ENCODE data around the gene TMEM106C. TPM values are rescaled to one million over a fixed set of nuclear protein-coding genes. Genes with fewer than 3 reads are reported as not detected.

Gene TMEM106C
- polyA plus RNA-seq, 1 donor: 218 TPM

DNA sequence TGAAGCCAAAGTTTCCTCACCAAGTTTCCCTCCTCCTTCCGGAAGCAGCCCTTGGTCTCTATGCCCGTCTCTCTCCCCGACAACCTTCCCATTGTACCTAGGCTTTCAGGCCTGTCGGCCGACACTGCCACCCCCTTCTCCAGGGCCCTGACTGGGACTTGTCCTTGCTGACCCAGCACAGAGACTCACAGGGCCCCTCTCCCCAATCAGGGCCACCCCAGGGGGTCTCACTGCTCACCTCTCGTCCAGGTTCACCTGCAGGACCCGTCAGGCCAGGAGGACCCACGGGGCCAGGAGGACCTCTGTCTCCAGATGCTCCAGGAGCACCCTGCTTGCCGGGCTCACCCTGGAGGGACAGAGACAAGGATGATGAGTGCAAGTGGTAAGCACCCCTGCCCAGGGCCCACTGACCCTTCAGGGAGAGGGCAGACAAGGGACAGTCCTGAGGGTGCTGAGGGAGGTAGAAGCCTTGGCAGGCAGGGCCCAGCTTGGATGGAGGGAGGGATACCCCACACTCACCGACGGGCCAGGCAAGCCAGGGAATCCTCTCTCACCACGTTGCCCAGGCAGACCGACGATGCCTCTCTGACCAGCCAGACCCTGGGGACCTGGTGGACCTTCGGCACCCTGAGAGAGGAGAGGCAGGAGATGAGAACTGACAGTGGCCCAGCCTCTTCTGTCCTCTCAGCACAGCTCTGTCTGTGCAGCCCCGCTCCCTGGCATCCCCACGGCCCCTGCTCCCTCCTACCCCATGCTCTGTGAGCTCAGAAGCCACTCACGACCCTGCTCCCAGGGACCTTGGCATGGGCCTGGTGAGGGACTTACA, 14.6 kb downstream of the TMEM106C start:
- Histone ChIP-seq H3K36me3 (ENCODE audit: control insufficient read depth, insufficient read depth, low read length) (peaks cover 8% of the 10 kb centered on the region), H3K4me1 (ENCODE audit: control insufficient read depth, insufficient read depth, low read length) (peaks cover 29% of the 10 kb centered on the region), H3K27ac (ENCODE audit: low read length) (no peak overlapping the region), H3K4me3 (ENCODE audit: low read length) (no peak overlapping the region), H3K9me3 (ENCODE audit: control insufficient read depth, low read depth, low read length) (no peaks in the 10 kb centered on the region), H3K27me3 (ENCODE audit: control insufficient read depth, insufficient read depth, low read length) (no peaks in the 10 kb centered on the region)
- WGBS (ENCODE audit: insufficient coverage, low lambda C conversion rate): no CpG with 5 or more reads among the region's 18 CpGs
- DNase-seq: no peak

DNA sequence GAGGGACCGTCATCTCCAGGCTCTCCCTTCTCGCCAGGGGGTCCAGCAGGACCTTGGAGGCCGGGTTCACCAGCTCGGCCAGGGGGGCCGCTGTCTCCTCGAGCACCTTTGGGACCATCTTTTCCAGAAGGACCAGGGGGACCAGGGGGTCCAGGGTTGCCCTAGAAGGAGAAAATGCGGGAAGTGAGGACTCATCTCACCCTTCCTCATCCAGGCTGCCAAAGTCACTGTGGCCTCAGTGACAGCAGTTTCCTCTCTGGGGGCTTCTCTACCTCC, 15.1 kb downstream of the TMEM106C start:
- Histone ChIP-seq H3K36me3 (ENCODE audit: control insufficient read depth, insufficient read depth, low read length) (peaks cover 8% of the 10 kb centered on the region), H3K9me3 (ENCODE audit: control insufficient read depth, low read depth, low read length) (no peaks in the 10 kb centered on the region), H3K27me3 (ENCODE audit: control insufficient read depth, insufficient read depth, low read length) (no peaks in the 10 kb centered on the region), H3K27ac (ENCODE audit: low read length) (no peak overlapping the region), H3K4me3 (ENCODE audit: low read length) (no peak overlapping the region), H3K4me1 (ENCODE audit: control insufficient read depth, insufficient read depth, low read length) (peaks cover 29% of the 10 kb centered on the region)
- DNase-seq: no peak
- WGBS (ENCODE audit: insufficient coverage, low lambda C conversion rate): no CpG with 5 or more reads among the region's 7 CpGs

DNA sequence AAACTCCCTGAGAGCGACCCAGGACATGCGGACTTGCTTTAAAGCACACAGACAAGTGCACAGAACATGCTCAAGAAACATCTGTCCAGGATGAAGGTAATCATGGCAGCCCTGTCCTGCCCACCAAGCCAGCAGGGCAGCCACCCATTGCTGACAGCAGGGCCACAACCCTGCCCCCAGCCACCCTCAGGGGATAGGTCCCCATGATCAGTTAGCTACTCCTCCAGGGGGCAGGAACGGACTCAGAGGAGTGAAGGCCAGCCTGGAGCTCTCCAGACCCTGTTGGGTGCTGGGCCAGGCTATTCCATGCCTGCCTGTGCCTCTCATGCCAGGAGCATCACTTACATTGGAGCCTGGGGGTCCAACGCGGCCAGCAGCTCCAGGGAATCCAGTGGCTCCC, 15.8 kb downstream of the TMEM106C start:
- peaks cover 5% of the 10 kb centered on the region for H3K36me3 ChIP-seq (ENCODE audit: control insufficient read depth, insufficient read depth, low read length)
- H3K9me3 ChIP-seq (ENCODE audit: control insufficient read depth, low read depth, low read length): no peaks in the 10 kb centered on the region
- no peak overlapping the region for H3K27ac ChIP-seq (ENCODE audit: low read length)
- H3K4me3 ChIP-seq (ENCODE audit: low read length): no peak overlapping the region
- no peak for DNase-seq
- no peaks in the 10 kb centered on the region for H3K27me3 ChIP-seq (ENCODE audit: control insufficient read depth, insufficient read depth, low read length)
- WGBS (ENCODE audit: insufficient coverage, low lambda C conversion rate): no CpG with 5 or more reads among the region's 5 CpGs
- H3K4me1 ChIP-seq (ENCODE audit: control insufficient read depth, insufficient read depth, low read length): peaks cover 29% of the 10 kb centered on the region

DNA sequence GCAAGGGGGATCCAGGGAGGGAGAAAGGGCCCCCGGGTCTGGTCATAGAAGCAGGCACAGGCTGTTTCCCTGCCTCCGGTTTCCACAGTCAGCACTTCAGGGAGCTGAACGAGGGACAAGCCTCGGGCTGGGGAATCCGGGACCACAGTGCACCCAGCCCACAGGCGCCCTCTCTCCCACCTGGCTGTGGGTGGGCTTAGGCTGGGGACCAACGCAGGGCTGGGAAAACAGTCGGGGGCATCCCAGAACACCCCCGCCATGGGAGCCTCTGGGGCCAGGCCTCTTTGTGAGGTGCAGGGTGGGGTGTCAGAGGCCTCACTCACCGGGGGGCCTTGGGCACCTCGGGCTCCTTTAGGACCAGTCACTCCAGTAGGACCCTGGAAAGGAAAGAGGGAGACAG, 16.3 kb downstream of the TMEM106C start:
- no CpG with 5 or more reads among the region's 11 CpGs for WGBS (ENCODE audit: insufficient coverage, low lambda C conversion rate)
- H3K27me3 ChIP-seq (ENCODE audit: control insufficient read depth, insufficient read depth, low read length): no peaks in the 10 kb centered on the region
- peaks cover 4% of the 10 kb centered on the region for H3K36me3 ChIP-seq (ENCODE audit: control insufficient read depth, insufficient read depth, low read length)
- H3K4me1 ChIP-seq (ENCODE audit: control insufficient read depth, insufficient read depth, low read length): peaks cover 29% of the 10 kb centered on the region
- H3K9me3 ChIP-seq (ENCODE audit: control insufficient read depth, low read depth, low read length): no peaks in the 10 kb centered on the region
- H3K4me3 ChIP-seq (ENCODE audit: low read length): no peak overlapping the region
- H3K27ac ChIP-seq (ENCODE audit: low read length): no peak overlapping the region
- no peak for DNase-seq

DNA sequence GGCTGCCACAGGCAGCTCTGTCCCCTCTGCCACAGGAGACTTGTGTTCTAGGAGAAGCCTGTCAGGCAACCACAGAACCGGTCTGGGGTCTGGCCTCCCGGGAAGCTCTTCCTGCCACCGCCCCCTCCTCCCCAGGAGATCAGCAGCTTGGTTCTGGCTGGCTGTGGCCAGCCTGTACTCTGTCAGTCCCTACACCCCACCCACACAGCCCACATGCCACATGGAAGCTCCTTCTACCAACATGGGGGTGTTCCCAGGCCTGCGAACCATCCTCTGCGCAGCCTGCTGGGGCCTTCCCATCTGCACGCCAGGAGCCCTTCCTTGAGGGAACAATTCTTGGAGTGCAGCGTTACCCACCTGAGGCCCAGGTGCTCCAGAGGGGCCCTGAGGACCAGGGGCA, 16.8 kb downstream of the TMEM106C start:
- peaks cover 29% of the 10 kb centered on the region for H3K4me1 ChIP-seq (ENCODE audit: control insufficient read depth, insufficient read depth, low read length)
- no peak for DNase-seq
- WGBS (ENCODE audit: insufficient coverage, low lambda C conversion rate): no CpG with 5 or more reads among the region's 7 CpGs
- no peak overlapping the region for H3K27ac ChIP-seq (ENCODE audit: low read length)
- no peak overlapping the region for H3K4me3 ChIP-seq (ENCODE audit: low read length)
- H3K27me3 ChIP-seq (ENCODE audit: control insufficient read depth, insufficient read depth, low read length): no peaks in the 10 kb centered on the region
- no peaks in the 10 kb centered on the region for H3K9me3 ChIP-seq (ENCODE audit: control insufficient read depth, low read depth, low read length)
- peaks cover 4% of the 10 kb centered on the region for H3K36me3 ChIP-seq (ENCODE audit: control insufficient read depth, insufficient read depth, low read length)

DNA sequence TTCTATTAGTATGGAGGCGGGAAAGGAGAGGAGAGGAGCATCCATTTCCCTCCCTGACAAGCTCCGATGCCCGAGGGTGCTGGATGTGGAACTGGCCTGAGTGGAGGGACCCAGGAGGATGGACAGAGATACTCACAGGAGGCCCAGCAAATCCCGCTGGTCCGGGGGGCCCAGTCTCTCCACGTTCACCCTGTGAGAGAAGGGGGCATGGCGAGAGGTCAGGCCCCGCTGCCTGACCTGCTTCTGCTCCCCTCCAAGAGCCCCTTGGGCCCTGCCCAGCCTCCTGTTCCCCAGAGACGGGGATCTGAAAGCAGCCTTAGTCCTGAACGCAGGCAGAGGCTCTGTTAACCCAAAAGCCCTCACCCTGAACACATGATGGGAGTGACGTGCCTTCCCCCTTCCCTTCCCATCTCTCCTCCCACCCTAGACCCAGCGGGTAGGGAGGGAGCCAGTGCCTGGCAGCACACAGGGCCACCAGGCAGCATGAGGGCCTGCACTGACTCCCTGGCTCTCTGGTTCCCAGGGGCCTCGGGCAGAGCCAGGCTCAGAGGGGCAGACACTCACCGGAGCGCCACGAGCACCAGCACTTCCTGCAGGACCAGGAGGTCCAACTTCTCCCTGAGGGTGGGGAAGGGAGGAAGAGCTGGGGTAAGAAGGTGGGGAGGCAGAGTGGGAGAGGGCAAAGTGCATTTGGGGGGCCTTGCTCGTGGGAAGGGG, 17.5 kb downstream of the TMEM106C start:
- no peak overlapping the region for H3K4me3 ChIP-seq (ENCODE audit: low read length)
- peak overlapping the region; percentile 24 for H3K27ac ChIP-seq (ENCODE audit: low read length)
- no CpG with 5 or more reads among the region's 17 CpGs for WGBS (ENCODE audit: insufficient coverage, low lambda C conversion rate)
- peaks cover 29% of the 10 kb centered on the region for H3K4me1 ChIP-seq (ENCODE audit: control insufficient read depth, insufficient read depth, low read length)
- DNase-seq: no peak
- H3K9me3 ChIP-seq (ENCODE audit: control insufficient read depth, low read depth, low read length): no peaks in the 10 kb centered on the region
- peaks cover 4% of the 10 kb centered on the region for H3K36me3 ChIP-seq (ENCODE audit: control insufficient read depth, insufficient read depth, low read length)
- H3K27me3 ChIP-seq (ENCODE audit: control insufficient read depth, insufficient read depth, low read length): no peaks in the 10 kb centered on the region

DNA sequence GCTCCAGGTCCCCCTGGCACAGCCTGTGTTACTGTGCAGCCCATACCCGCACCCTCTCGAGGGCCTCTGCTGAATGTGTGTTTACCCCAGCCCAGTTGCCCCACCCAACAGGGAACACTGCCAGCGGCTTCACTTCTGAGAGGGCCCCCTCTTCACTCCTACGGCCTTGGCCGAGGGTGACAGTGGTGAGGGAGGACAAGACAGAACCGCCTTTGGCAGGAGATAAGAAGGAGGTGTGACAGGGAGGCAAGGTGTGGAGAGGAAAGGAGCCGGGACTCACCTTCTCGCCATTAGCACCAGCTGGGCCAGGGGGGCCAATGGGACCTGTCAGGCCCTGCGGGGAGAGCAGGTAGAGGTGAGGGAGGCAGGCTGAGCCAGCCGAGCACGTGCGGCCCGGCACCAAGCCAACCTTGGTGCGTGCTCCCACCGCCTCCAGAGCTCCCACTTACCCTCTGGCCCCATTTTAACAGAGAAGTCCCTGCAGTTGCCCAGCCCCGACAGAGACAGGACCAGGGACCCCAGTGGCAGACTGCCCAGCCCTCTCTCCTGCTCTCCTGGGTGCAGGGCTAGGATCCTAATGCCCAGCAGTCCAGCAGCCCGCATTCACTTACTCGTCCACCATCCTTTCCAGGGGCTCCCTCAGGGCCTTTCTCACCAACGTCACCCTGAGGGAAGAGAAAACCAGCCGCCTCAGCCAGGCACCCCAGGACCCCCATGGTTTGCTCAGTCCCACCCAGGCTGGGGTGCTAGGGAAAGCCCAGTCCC, 18.3 kb downstream of the TMEM106C start:
- Histone ChIP-seq H3K36me3 (ENCODE audit: control insufficient read depth, insufficient read depth, low read length) (peaks cover 4% of the 10 kb centered on the region), H3K27me3 (ENCODE audit: control insufficient read depth, insufficient read depth, low read length) (no peaks in the 10 kb centered on the region), H3K9me3 (ENCODE audit: control insufficient read depth, low read depth, low read length) (no peaks in the 10 kb centered on the region), H3K4me3 (ENCODE audit: low read length) (no peak overlapping the region), H3K27ac (ENCODE audit: low read length) (peak overlapping the region; percentile 24), H3K4me1 (ENCODE audit: control insufficient read depth, insufficient read depth, low read length) (peaks cover 29% of the 10 kb centered on the region)
- DNase-seq: peak; percentile 81 to 94
- no CpG with 5 or more reads among the region's 20 CpGs for WGBS (ENCODE audit: insufficient coverage, low lambda C conversion rate)

DNA sequence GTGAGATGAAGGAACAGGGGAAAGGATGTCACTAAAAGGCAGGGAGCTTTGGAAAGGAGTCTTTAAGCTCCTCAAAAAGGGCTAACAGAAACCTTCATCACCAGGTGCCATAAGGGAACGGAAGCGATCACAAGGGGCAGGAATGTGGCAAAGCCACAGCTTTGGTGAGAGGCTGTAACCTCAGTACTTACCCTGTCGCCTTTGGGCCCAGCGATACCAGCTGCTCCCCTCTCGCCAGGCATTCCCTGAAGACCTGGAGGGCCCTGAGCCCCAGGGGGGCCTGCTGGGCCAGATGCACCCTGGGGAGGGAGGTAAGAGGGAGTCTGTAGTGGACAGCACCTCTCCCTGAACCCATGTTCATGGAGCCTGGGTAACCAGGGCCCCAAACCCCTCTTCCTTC, 18.9 kb downstream of the TMEM106C start:
- Histone ChIP-seq H3K4me1 (ENCODE audit: control insufficient read depth, insufficient read depth, low read length) (peaks cover 29% of the 10 kb centered on the region), H3K27ac (ENCODE audit: low read length) (no peak overlapping the region), H3K9me3 (ENCODE audit: control insufficient read depth, low read depth, low read length) (no peaks in the 10 kb centered on the region), H3K27me3 (ENCODE audit: control insufficient read depth, insufficient read depth, low read length) (no peaks in the 10 kb centered on the region), H3K36me3 (ENCODE audit: control insufficient read depth, insufficient read depth, low read length) (peaks cover 4% of the 10 kb centered on the region), H3K4me3 (ENCODE audit: low read length) (no peak overlapping the region)
- WGBS (ENCODE audit: insufficient coverage, low lambda C conversion rate): no CpG with 5 or more reads among the region's 5 CpGs
- no peak for DNase-seq

DNA sequence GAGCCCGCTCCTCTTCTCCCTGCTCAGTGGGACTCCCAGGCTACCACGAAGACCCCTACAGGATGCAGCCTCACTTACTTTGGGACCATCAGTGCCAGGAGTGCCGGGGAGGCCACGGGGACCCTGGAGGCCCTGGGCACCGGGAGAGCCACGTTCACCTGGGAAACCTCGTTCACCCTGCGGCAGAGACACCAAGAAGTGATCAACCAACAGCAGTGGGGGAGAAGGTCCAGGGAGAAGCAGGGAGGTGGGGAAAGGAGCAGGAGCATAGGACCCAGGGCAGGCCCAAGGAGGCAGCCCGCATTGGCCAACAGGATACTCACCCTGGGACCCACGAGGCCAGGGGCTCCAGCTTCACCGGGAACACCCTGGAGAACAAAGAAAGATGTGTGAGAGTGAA, 19.4 kb downstream of the TMEM106C start:
- H3K27me3 ChIP-seq (ENCODE audit: control insufficient read depth, insufficient read depth, low read length): no peaks in the 10 kb centered on the region
- DNase-seq: no peak
- H3K4me3 ChIP-seq (ENCODE audit: low read length): no peak overlapping the region
- WGBS (ENCODE audit: insufficient coverage, low lambda C conversion rate): 100% methylated on average over 1 of the region's 11 CpGs
- H3K9me3 ChIP-seq (ENCODE audit: control insufficient read depth, low read depth, low read length): no peaks in the 10 kb centered on the region
- peaks cover 4% of the 10 kb centered on the region for H3K36me3 ChIP-seq (ENCODE audit: control insufficient read depth, insufficient read depth, low read length)
- no peak overlapping the region for H3K27ac ChIP-seq (ENCODE audit: low read length)
- H3K4me1 ChIP-seq (ENCODE audit: control insufficient read depth, insufficient read depth, low read length): peaks cover 29% of the 10 kb centered on the region

DNA sequence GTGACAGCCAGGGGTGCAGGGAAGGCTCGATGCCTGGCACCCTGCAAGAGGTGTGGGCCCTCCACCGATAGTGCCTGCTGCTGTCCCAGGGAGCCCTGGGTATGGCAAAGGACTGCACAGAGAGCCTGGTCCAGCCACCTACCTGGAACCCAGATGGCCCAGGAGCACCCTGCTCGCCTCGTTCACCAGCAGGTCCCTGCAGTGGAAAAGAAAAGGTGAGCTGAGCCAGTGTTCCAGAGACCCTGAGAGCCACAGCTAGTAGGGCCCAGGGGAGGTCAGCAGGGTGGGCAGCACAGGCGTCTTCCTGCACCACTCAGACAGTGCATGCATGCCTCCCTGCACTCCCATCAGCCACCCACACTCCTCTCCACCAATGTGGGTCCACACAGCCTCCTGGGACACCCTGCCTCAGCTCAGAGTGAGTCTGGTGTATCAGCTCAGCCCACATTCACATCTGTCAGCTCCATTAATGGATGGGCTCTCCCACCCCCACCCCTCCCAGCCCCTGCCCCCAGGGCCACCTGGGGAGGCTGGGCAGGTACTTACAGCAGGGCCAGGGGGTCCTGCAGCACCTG, 20.2 kb downstream of the TMEM106C start:
- peaks cover 29% of the 10 kb centered on the region for H3K4me1 ChIP-seq (ENCODE audit: control insufficient read depth, insufficient read depth, low read length)
- no peak overlapping the region for H3K4me3 ChIP-seq (ENCODE audit: low read length)
- H3K36me3 ChIP-seq (ENCODE audit: control insufficient read depth, insufficient read depth, low read length): no peaks in the 10 kb centered on the region
- H3K27ac ChIP-seq (ENCODE audit: low read length): no peak overlapping the region
- no peak for DNase-seq
- WGBS (ENCODE audit: insufficient coverage, low lambda C conversion rate): no CpG with 5 or more reads among the region's 5 CpGs
- no peaks in the 10 kb centered on the region for H3K27me3 ChIP-seq (ENCODE audit: control insufficient read depth, insufficient read depth, low read length)
- H3K9me3 ChIP-seq (ENCODE audit: control insufficient read depth, low read depth, low read length): no peaks in the 10 kb centered on the region

Data from large intestine (tissue), 3 donors.